Measurements from ENCODE around the gene AGBL5. TPM values are rescaled to one million over a fixed set of nuclear protein-coding genes. Genes with fewer than 3 reads are reported as not detected.

Gene AGBL5
- total RNA-seq, 2 experiments from 2014 or later = 12.2 to 16.4 TPM

- DNase-seq (no peak), ATAC-seq (no peak)
- no peak overlapping the region for H3K27ac Mint-ChIP-seq
- H3K4me1 Mint-ChIP-seq (ENCODE audit: low read depth) = peaks cover 2% of the 10 kb centered on the region
- intact Hi-C loops (cut with micrococcal nuclease) = loop anchor here (10.0 kb wide), 1 partner anchor 165 kb away; the partner anchor contains the start of gene DPYSL5
- H3K4me3 Mint-ChIP-seq = no peak overlapping the region
- no peaks in the 10 kb centered on the region for H3K9me3 Mint-ChIP-seq
- POLR2A ChIA-PET = interaction anchor here (0.7 to 1.1 kb wide), 2 partner anchors 11 to 634 kb away, joined by 3 to 4 read pairs; no protein-coding TSS in a partner anchor
- peaks cover 1% of the 10 kb centered on the region for H3K27me3 Mint-ChIP-seq
- no peak for TF ChIP-seq CTCF (IDR thresholded peaks at IDR 0.05)
- CTCF ChIA-PET = interaction anchor here (0.6 to 3.9 kb wide), 4 partner anchors 48 to 182 kb away, joined by 3 to 13 read pairs (median 6); no protein-coding TSS in a partner anchor
- no peaks in the 10 kb centered on the region for H3K36me3 Mint-ChIP-seq (ENCODE audit: low read depth)
Measured at GRCh38 chr2:27009716-27010115, 41.8 kb upstream of the AGBL5 start.

DNA sequence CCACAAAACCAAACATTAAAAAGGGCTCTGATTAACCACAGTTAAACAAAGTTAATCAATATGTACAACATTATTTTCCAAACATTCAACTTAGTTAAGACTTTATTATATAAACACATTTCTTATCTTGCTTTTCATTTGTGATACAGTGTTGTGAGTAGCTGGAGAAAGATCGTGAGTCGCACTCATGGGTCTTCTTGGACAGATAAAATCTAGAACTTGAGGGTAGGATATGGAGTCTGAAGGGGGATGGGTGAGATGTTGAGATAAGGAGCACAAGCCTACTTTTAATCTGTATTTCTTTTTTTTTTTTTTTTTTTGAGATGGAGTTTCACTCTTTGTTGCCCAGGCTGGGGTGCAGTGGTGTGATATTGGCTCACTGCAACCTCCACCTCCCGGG lies 41.3 kb upstream of the AGBL5 start:
- Mint-ChIP-seq H3K27ac (no peak overlapping the region), H3K27me3 (peaks cover 1% of the 10 kb centered on the region)

GRCh38 chr2:27013738-27014137 lies 37.7 kb upstream of the AGBL5 start:
- Mint-ChIP-seq H3K27ac (no peak overlapping the region), H3K27me3 (peaks cover 1% of the 10 kb centered on the region), H3K4me3 (no peak overlapping the region), H3K9me3 (no peaks in the 10 kb centered on the region), H3K36me3 (ENCODE audit: low read depth) (no peaks in the 10 kb centered on the region), H3K4me1 (ENCODE audit: low read depth) (peaks cover 4% of the 10 kb centered on the region)
- ChIA-PET POLR2A (interaction anchor here (1.4 kb wide), 1 partner anchor 10 kb away, joined by 4 read pairs; no protein-coding TSS in a partner anchor), CTCF (interaction anchor here (6.9 kb wide), 1 partner anchor 52 kb away, joined by 183 read pairs; no protein-coding TSS in a partner anchor)
- no peak for ATAC-seq
- DNase-seq = no peak
- no peak for TF ChIP-seq CTCF (IDR thresholded peaks at IDR 0.05)
- intact Hi-C loops (cut with micrococcal nuclease) = loop anchor here (10.0 kb wide), 1 partner anchor 169 kb away; the partner anchor contains the start of gene DPYSL5

More for the DNA sequence above, 41.3 kb upstream of the AGBL5 start:
- no peak for ATAC-seq
- POLR2A ChIA-PET = interaction anchor here (1.1 kb wide), 1 partner anchor 12 kb away, joined by 3 read pairs; no protein-coding TSS in a partner anchor
- CTCF ChIA-PET = interaction anchor here (2.2 to 3.9 kb wide), 2 partner anchors 49 to 164 kb away, joined by 8 to 13 read pairs; no protein-coding TSS in a partner anchor
- Mint-ChIP-seq H3K4me1 (ENCODE audit: low read depth) (peaks cover 2% of the 10 kb centered on the region), H3K4me3 (no peak overlapping the region), H3K9me3 (no peaks in the 10 kb centered on the region), H3K36me3 (ENCODE audit: low read depth) (no peaks in the 10 kb centered on the region)
- DNase-seq = no peak
- TF ChIP-seq CTCF (IDR thresholded peaks at IDR 0.05) = no peak
- intact Hi-C loops (cut with micrococcal nuclease) = loop anchor here (10.0 kb wide), 1 partner anchor 165 kb away; the partner anchor contains the start of gene DPYSL5

GRCh38 chr2:27014771-27015433 lies 36.6 kb upstream of the AGBL5 start:
- intact Hi-C loops (cut with micrococcal nuclease) = loop anchor here (5.0 to 10.0 kb wide), 2 partner anchors 33 to 170 kb away; partner anchors contain the start of gene DPYSL5
- peaks cover 4% of the 10 kb centered on the region for H3K4me1 Mint-ChIP-seq (ENCODE audit: low read depth)
- peaks cover 1% of the 10 kb centered on the region for H3K27me3 Mint-ChIP-seq
- DNase-seq (no peak), ATAC-seq (no peak)
- no peak overlapping the region for H3K4me3 Mint-ChIP-seq
- CTCF ChIA-PET = interaction anchor here (3.5 to 6.9 kb wide), 2 partner anchors 20 to 53 kb away, joined by 21 to 183 read pairs; no protein-coding TSS in a partner anchor
- POLR2A ChIA-PET = interaction anchor here (1.1 kb wide), 1 partner anchor 53 kb away, joined by 3 read pairs; no protein-coding TSS in a partner anchor
- no peak for TF ChIP-seq CTCF (IDR thresholded peaks at IDR 0.05)
- H3K27ac Mint-ChIP-seq = no peak overlapping the region
- no peaks in the 10 kb centered on the region for H3K9me3 Mint-ChIP-seq
- no peaks in the 10 kb centered on the region for H3K36me3 Mint-ChIP-seq (ENCODE audit: low read depth)
